VCaP (cell line): ENCODE results near the gene C1RL.

Experiments used
- H3K27ac ChIP-seq: fragments of 450-650 bp; 2 replicates; pipeline ENCODE4 v1.5.1; 2017
- CTCF ChIP-seq: fragments of 450-650 bp; conservative IDR thresholded peaks from 2 replicates; pipeline ENCODE4 v1.5.1; 2017; ENCODE audit warnings: mild to moderate bottlenecking, moderate library complexity

C1RL gene

GRCh38 chr12:7136676-7137075, 27.7 kb upstream of the C1RL start:
- no peak for TF ChIP-seq CTCF
- no peak overlapping the region for H3K27ac ChIP-seq

- no peak overlapping the region for H3K27ac ChIP-seq
- no peak for TF ChIP-seq CTCF
Measured at GRCh38 chr12:7136071-7136470, 27.1 kb upstream of the C1RL start.

- H3K27ac ChIP-seq = no peak overlapping the region
- TF ChIP-seq CTCF = no peak
Measured at GRCh38 chr12:7134396-7135166, 25.6 kb upstream of the C1RL start.

- H3K27ac ChIP-seq = peak overlapping the region; percentile 77
- no peak for TF ChIP-seq CTCF
Measured at GRCh38 chr12:7131502-7131866, 22.5 kb upstream of the C1RL start.

GRCh38 chr12:7130701-7131501, 21.9 kb upstream of the C1RL start:
- H3K27ac ChIP-seq = peak overlapping the region; percentile 77
- TF ChIP-seq CTCF = no peak

- TF ChIP-seq CTCF = no peak
- peak within 1 kb of the TSS; percentile 77 for H3K27ac ChIP-seq
Measured at GRCh38 chr12:7129872-7130691, 21.1 kb upstream of the C1RL start, which contains the start of gene CLSTN3. Gene CLSTN3 (plus strand): TSS chr12:7130371. CDS start chr12:7130649, 278 bp downstream.
